H1 (cell line): ENCODE measurements around the gene AGPAT3. TPM values are rescaled to one million over a fixed set of nuclear protein-coding genes. Genes with fewer than 3 reads are reported as not detected.

Experiments used
- BRCA1 ChIP-seq: IDR thresholded peaks from 2 replicates; pipeline ENCODE4 v1.6.1; 2012; ENCODE audit warnings: low read depth, low read length, improper control_type of control experiment
- CBX8 ChIP-seq: fragments of 300-800, 300-1000 bp; sonication (generic); IDR thresholded peaks from 2 replicates; pipeline ENCODE4 v1.7.1; 2016; ENCODE audit warnings: low read depth, low read length, borderline replicate concordance
- CHD1 ChIP-seq: IDR thresholded peaks from 2 replicates; pipeline ENCODE4 v1.6.1; 2012; ENCODE audit warnings: low read depth, low read length, improper control_type of control experiment
- CTBP2 ChIP-seq: IDR thresholded peaks from 2 replicates; pipeline ENCODE4 v1.7.0; 2011; ENCODE audit warnings: borderline replicate concordance, mild to moderate bottlenecking, moderate library complexity, mixed read lengths, low read length; ENCODE audit not compliant: insufficient read depth, insufficient read length
- CTCF ChIP-seq, 3 experiments: IDR thresholded peaks; 1 replicate in 2 of 3; 2 replicates in 1 of 3; pipeline versions ENCODE4 v1.5.1 to v1.6.1; 2011; ENCODE audit warnings: low read length in 3 of 3, mild to moderate bottlenecking in 3 of 3, inconsistent platforms in 2 of 3, low read depth in 1 of 3, moderate library complexity in 1 of 3; ENCODE audit not compliant: insufficient read depth in 1 of 3; ENCODE audit errors: control extremely low read depth in 1 of 3
- EP300 ChIP-seq, 2 experiments: IDR thresholded peaks; 1 replicate in 1 of 2; 2 replicates in 1 of 2; pipeline ENCODE4 v1.6.1; 2011 to 2012; ENCODE audit warnings: low read depth in 2 of 2, low read length in 2 of 2, mild to moderate bottlenecking in 2 of 2, borderline replicate concordance in 1 of 2, inconsistent platforms in 1 of 2, moderate library complexity in 1 of 2
- EZH2 ChIP-seq: fragments of 200-600 bp; sonication (generic); IDR thresholded peaks from 2 replicates; pipeline ENCODE4 v1.7.1; 2012; ENCODE audit warnings: low read depth, mild to moderate bottlenecking, moderate library complexity, low read length, inconsistent platforms; ENCODE audit not compliant: severe bottlenecking
- HDAC6 ChIP-seq: IDR thresholded peaks from one replicate; pipeline ENCODE4 v1.7.1; 2012; ENCODE audit warnings: low read depth, mild to moderate bottlenecking, inconsistent platforms, low read length, moderate library complexity
- JUND ChIP-seq: IDR thresholded peaks from 2 replicates; pipeline ENCODE4 v1.6.1; 2011; ENCODE audit warnings: mild to moderate bottlenecking, improper control_type of control experiment, low read length
- MAFK ChIP-seq: IDR thresholded peaks from 2 replicates; pipeline ENCODE4 v1.6.1; 2012; ENCODE audit warnings: low read depth, mild to moderate bottlenecking, improper control_type of control experiment, low read length
- MAX ChIP-seq: IDR thresholded peaks from 2 replicates; pipeline ENCODE4 v1.6.1; 2012; ENCODE audit warnings: inconsistent platforms
- NRF1 ChIP-seq: IDR thresholded peaks from 2 replicates; pipeline ENCODE4 v1.6.1; 2011; ENCODE audit warnings: mild to moderate bottlenecking, low read depth, low read length, improper control_type of control experiment
- RFX5 ChIP-seq: IDR thresholded peaks from 2 replicates; pipeline ENCODE4 v1.6.1; 2011; ENCODE audit warnings: low read depth, low read length, improper control_type of control experiment, borderline replicate concordance
- SAP30 ChIP-seq: fragments of 300-600 bp; sonication (generic); IDR thresholded peaks from 2 replicates; pipeline ENCODE4 v1.7.1; 2012; ENCODE audit warnings: low read length, moderate library complexity, mild to moderate bottlenecking, inconsistent platforms; ENCODE audit not compliant: insufficient read depth, insufficient replicate concordance
- SP1 ChIP-seq: IDR thresholded peaks from 2 replicates; pipeline ENCODE4 v1.6.1; 2011; ENCODE audit warnings: low read depth, low read length
- TAF1 ChIP-seq: IDR thresholded peaks from 2 replicates; pipeline ENCODE4 v1.6.1; 2011; ENCODE audit warnings: mild to moderate bottlenecking, low read depth, low read length
- TAF7 ChIP-seq: optimal IDR thresholded peaks from 2 replicates; pipeline ENCODE3; 2011; ENCODE audit warnings: low read depth, mild to moderate bottlenecking, inconsistent platforms, low read length, moderate library complexity, borderline replicate concordance
- ZNF274 ChIP-seq: IDR thresholded peaks from 2 replicates; pipeline ENCODE4 v1.7.0; 2012; ENCODE audit warnings: low read length, borderline replicate concordance; ENCODE audit errors: extremely low read depth
- polyA plus RNA-seq, 7 experiments: library from polyadenylated mRNA; depleted of rRNA in 3 of 7; stranded (reverse) in 5 of 7; unstranded in 2 of 7; fragments of >200 nt in 5 of 7; fragments of 200-250 nt in 2 of 7; gene quantifications; 1 replicate in 5 of 7; 2 replicates in 1 of 7; 4 replicates in 1 of 7; pipeline versions ENCODE4 v1.2.1 to v1.2.3, GENCODE V29; 2011 to 2013; ENCODE audit warnings: missing spikeins in 2 of 7, mixed read lengths in 2 of 7
- total RNA-seq: library from RNA; stranded (reverse); fragmentation: NEBNext Ultra II Directional; extraction: Animal tissue kit (Norgen Biotek cat#: 25700); gene quantifications from 2 replicates; pipeline ENCODE4 v1.2.1, GENCODE V29; 2021
- TF ChIP-seq, protein P1 (sequence below): IDR thresholded peaks from 2 replicates; pipeline ENCODE4 v1.6.1; 2011; ENCODE audit warnings: low read length, improper control_type of control experiment

AGPAT3 gene
- total and polyA plus RNA-seq, 2 of the 8 experiments (the other 6 are each of a cell fraction or from before 2014, with no cell fraction given), result 5.8 to 7.3 TPM

DNA sequence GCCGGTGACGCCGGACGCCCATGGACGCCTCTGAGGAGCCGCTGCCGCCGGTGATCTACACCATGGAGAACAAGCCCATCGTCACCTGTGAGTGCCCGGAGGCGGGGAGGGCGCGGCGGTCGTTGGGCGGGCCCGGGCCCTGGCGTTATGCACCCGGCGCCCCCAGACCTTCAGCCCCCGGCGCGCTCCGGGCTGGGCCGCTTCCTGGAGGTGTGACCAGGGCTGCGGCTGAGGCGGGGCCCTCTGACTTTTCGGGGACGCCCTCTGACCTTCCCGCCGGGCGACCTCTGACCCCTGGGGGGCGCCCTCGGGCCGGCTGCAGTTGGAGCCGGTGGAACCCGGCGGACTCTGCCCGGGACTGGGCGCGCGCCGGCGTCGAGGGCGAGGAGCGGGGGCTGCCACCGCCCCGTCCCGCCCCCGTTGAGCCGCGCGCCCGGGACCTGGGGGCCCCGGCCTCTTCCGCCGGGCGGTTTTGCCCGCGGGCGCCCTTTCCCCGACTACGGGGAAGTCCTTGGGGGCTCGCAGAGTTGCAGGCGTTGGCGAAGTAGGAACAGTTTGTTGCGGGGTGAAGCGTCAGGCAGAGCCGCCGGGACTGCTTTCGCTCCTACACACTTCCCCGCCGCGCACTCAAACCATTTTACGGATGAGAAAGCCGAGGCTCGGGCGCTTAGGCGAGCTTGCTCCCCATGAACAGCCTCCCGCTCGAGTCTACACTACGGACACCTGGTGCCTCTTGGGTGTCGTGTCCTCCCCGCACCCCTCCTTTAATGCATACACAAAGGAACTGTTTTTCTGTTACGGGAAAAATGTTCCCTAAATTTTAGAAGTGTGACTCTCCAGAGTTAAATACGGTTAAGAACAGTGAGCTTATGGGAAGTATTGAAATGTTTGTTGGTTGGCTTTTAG is 147.7 kb downstream of the AGPAT3 start (continued):
- TF ChIP-seq ZNF274 (no peak), TAF7 (peak; percentile 47), CTBP2 (no peak), JUND (no peak), SP1 (no peak), SAP30 (no peak), BRCA1 (no peak), EP300 (IDR thresholded peaks at IDR 0.05; ENCODE audit: borderline replicate concordance in 1 of 2, low read depth in 2 of 2, low read length in 2 of 2) (peak in 1 of 2 experiments; percentile 30; a peak in 1 of 3 replicates), EZH2 (no peak), HDAC6 (no peak), CBX8 (no peak), MAFK (no peak), TAF1 (no peak), RFX5 (no peak), NRF1 (no peak), CTCF (IDR thresholded peaks at IDR 0.05; ENCODE audit: control extremely low read depth in 1 of 3, insufficient read depth in 1 of 3, low read depth in 1 of 3, low read length in 3 of 3) (peak; percentile 43 to 62 (median 47)), MAX (no peak), CHD1 (no peak)
- TF ChIP-seq, protein P1, sequence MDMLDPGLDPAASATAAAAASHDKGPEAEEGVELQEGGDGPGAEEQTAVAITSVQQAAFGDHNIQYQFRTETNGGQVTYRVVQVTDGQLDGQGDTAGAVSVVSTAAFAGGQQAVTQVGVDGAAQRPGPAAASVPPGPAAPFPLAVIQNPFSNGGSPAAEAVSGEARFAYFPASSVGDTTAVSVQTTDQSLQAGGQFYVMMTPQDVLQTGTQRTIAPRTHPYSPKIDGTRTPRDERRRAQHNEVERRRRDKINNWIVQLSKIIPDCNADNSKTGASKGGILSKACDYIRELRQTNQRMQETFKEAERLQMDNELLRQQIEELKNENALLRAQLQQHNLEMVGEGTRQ, result no peak
